RWPE1 (cell line): ENCODE measurements around the gene GABRA5.

Experiments used
- CTCF ChIA-PET: fragments of 350-600 bp; sonication (Branson Sonifier 250); formaldehyde crosslinking; extraction: SDS; loops from one replicate; lab custom pipeline; 2021; lab: Yijun Ruan, JAX
- POLR2A ChIA-PET: fragments of 400-600 bp; formaldehyde crosslinking; extraction: SDS; loops from one replicate; lab custom pipeline; 2020; ENCODE audit warnings: antibody characterized with exemption; ENCODE audit not compliant: low non-redundant PET; lab: Yijun Ruan, JAX
- DNase-seq: peaks from one replicate; pipeline ENCODE4 v3.0.0; 2012; ENCODE audit warnings: low spot score
- H3K27ac ChIP-seq: fragments of 450-650 bp; 2 replicates; pipeline ENCODE4 v1.5.1; 2017
- TF ChIP-seq, protein P1 (sequence below): fragments of 450-650 bp; conservative IDR thresholded peaks from 2 replicates; pipeline ENCODE4 v1.5.1; 2017; ENCODE audit warnings: low read depth, mild to moderate bottlenecking

Gene GABRA5

DNA sequence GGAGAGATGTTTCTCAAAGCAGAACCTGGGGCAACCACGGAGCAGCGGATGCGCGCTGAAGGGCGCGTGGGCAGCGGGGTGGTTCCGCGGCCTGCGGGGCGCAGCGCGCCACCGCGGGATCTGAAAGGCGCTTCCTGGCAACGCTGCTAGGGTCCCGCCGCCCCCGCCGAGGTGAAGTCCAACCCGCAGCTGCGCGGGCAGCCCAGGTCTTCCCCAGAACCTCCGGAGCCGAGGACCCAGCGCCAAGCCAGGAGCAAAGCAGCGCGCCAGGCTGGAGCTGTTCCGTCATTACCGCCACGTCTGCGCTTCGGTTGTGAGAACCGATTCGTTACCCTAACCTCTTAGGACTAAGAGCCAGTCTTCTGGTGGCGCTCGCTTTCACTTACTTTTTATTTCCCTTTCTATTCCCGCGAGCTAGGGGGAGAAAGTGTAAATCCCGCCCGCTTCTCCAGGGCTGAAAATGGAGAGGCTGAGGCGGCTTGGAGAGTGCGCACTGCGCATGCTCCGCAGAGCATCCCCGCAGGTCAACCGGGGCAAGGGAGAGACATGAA lies 100.9 kb downstream of the GABRA5 start:
- POLR2A ChIA-PET: no interaction called here
- no peak overlapping the region for H3K27ac ChIP-seq
- DNase-seq: no peak
- TF ChIP-seq, protein P1, sequence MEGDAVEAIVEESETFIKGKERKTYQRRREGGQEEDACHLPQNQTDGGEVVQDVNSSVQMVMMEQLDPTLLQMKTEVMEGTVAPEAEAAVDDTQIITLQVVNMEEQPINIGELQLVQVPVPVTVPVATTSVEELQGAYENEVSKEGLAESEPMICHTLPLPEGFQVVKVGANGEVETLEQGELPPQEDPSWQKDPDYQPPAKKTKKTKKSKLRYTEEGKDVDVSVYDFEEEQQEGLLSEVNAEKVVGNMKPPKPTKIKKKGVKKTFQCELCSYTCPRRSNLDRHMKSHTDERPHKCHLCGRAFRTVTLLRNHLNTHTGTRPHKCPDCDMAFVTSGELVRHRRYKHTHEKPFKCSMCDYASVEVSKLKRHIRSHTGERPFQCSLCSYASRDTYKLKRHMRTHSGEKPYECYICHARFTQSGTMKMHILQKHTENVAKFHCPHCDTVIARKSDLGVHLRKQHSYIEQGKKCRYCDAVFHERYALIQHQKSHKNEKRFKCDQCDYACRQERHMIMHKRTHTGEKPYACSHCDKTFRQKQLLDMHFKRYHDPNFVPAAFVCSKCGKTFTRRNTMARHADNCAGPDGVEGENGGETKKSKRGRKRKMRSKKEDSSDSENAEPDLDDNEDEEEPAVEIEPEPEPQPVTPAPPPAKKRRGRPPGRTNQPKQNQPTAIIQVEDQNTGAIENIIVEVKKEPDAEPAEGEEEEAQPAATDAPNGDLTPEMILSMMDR: no peak
- CTCF ChIA-PET: no interaction called here

DNA sequence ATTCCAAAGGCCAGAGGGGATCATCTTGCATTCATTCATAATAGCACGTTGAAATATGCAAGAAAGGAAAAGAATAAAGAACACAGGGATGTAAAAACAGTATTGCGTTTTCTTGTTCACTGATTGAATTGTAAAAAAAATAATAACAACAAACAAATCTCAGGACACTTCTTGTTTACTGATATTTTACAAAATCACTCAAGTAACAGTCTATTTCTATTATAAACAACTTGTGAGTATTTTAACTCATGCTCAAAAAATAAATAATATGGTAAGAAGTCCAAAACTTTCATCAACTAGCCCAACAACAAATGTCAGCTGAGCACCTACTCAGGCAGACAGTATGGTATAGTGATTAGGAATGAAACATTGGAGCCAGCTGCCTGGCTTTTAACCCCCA lies 101.9 kb downstream of the GABRA5 start:
- TF ChIP-seq, protein P1: no peak
- ChIA-PET POLR2A (no interaction called here), CTCF (no interaction called here)
- H3K27ac ChIP-seq: no peak overlapping the region
- no peak for DNase-seq

GRCh38 chr15:26970712-26971210 lies 103.9 kb downstream of the GABRA5 start, which contains the start of gene GABRG3:
GABRG3 (plus strand) TSS chr15:26971181.
- no peak for DNase-seq

GRCh38 chr15:26971271-26972018 lies 104.6 kb downstream of the GABRA5 start:
- DNase-seq: no peak
- TF ChIP-seq, protein P1: no peak
- POLR2A ChIA-PET: no interaction called here
- no peak overlapping the region for H3K27ac ChIP-seq
- CTCF ChIA-PET: no interaction called here

More at GRCh38 chr15:26970712-26971210, 103.9 kb downstream of the GABRA5 start, which contains the start of gene GABRG3:
- POLR2A ChIA-PET: no interaction called here
- TF ChIP-seq, protein P1: no peak
- no peak within 1 kb of the TSS for H3K27ac ChIP-seq
- CTCF ChIA-PET: no interaction called here

DNA sequence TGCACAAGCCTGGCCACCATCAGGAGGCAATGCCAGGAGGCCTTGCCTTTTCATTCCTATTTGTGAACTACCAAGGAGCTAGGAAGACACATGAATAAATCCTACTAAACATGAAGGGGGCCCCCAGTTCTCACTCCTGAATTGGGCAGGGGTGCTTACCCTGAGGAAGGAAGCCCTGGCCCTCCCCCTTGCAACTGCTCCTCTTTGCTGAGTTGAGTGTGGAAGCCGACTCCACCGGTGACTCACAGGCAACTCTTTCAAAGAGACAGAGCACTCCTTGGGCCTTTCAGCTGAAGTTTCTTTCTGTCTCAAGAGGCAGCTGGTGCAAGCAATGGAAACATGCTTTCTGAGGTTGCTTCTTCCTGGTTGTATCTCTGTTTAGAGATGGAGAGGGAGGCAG lies 105.8 kb downstream of the GABRA5 start:
- H3K27ac ChIP-seq: no peak overlapping the region
- POLR2A ChIA-PET: no interaction called here
- TF ChIP-seq, protein P1: no peak
- CTCF ChIA-PET: no interaction called here
- DNase-seq: no peak

GRCh38 chr15:26974120-26974780 lies 107.4 kb downstream of the GABRA5 start:
- no peak overlapping the region for H3K27ac ChIP-seq
- CTCF ChIA-PET: interaction anchor here (1.0 to 1.3 kb wide), 2 partner anchors 13 to 83 kb away, joined by 3 read pairs; no protein-coding TSS in a partner anchor
- TF ChIP-seq, protein P1: no peak
- POLR2A ChIA-PET: no interaction called here
- peak; percentile 17 for DNase-seq
